Stimulated activated CD4-positive, alpha-beta T cell treated with anti-CD3 and anti-CD28 coated beads, Interleukin-2, amount 100 ng/mL, for 4 hours (primary cell): ENCODE data around the gene NISCH.

Experiments used
- DNase-seq: peaks from one replicate; pipeline ENCODE4 v3.0.0-alpha.2; 2020; ENCODE audit warnings: low read depth

NISCH gene

DNA sequence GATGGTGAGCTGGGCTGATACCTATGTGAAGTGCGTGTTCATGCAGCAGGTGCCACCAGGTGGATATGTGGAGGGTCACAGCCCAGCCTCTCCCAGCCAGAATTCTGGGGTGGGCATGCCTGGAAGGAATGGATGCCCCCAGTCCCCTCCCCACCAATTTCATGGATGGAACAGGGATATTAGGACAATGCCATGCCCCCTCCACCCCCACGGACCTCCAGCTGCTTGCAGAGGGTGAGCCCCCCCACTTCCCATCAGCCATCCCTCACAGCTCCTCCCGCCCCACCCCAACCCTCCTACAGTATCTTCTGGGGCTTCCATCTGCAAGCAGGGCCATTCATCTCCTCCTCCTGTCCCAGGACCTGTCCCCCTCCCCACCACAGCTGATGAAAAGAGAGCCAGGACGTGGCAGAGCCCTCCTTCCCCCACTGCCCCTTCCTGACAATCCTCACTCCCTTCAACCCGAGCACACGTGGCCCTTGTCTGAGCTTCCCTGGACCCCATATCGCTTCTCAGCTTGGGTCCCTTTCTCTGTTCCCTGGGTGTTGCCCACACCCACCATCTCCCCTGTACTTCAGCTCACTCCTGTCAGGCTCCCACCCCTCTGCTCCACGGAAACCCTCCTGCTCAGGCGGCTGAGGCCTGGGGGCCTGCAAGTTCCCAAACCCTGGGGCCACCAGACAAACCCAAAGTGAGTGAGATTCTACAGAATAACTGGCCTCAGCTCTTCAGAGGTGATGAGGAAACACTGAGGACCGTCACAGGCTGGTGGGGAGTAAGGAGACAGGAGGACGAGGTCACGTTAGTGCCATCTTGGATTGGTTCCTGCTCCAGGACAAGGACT, 7.7 kb upstream of the NISCH start:
- DNase-seq = no peak

GRCh38 chr3:52450489-52451236, 4.7 kb upstream of the NISCH start:
- no peak for DNase-seq

- DNase-seq = no peak
Observed at GRCh38 chr3:52451237-52452083, 3.9 kb upstream of the NISCH start.

- no peak for DNase-seq
Observed at GRCh38 chr3:52452126-52452525, 3.3 kb upstream of the NISCH start.

DNA sequence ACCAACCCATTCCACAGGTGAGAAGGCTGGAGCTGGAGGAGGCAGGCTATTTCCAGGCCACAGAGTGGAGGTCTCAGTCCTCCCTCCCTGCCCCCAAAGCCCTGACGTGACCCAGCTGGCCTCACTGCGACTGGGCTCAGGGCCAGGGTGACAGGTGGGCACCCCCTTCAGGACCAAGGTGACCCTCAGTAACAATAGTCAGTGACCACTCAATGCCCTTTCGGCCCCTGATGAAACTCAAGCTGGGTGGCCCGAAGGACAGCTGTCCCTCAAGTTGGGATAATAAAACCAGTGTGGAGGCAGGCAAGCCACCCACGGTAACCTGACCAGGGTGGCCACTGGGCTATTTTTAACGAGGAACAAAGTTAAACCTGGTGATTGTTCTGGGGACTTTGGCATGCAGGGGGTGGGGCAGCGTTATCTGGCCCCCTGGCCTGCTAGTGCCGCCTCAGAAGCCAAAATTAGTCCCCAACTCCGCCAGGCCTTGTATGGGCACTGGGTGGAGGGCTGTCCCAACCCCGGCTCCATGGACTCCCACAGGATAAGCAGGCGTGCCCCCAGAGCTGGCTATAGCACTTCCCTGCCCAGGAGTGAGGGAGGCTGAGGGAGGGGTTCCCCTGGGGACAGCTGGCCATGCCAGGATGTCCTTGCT, 2.7 kb upstream of the NISCH start:
- no peak for DNase-seq

DNA sequence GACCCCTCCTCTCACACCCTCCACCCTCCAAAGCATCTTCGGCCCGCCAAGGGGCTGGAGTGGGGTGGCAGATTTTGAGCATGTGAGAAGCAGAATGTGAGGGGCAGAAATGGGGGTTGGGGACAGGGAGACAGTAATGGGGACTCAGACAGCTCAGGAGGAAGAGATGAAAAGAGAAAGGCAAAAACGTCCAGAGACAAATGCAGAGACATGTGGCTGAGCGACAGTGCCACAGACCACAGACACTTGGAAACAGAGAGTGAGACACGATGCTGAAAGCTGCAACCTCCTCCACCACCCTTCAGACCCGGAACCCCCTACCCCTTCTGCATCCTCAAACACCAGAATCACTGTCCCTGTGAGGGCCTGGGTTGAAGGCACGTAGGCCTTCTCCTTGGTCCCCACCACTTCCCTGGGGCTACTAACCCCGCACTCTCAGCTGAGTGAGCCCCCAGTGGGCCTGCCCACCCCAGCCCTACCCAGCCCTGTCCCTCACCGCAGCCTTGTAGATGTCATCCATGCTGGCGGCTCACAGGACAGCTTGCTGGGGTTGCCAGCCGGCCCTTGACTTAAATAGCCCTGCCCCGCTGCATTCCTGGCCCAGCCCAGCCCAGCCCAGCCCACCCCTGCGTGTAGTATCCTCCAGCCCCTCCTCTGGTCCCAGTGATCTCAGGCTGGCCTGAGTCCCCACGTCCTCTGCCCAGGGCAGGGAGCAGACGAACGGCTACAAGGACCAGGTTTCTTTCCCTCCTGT, 1.7 kb upstream of the NISCH start, which contains the start of gene TNNC1:
TSS of gene TNNC1 (minus strand) at position 546 of the 754 bp plus-strand sequence. CDS start at position 520, 26 bp downstream.
- DNase-seq = no peak

DNA sequence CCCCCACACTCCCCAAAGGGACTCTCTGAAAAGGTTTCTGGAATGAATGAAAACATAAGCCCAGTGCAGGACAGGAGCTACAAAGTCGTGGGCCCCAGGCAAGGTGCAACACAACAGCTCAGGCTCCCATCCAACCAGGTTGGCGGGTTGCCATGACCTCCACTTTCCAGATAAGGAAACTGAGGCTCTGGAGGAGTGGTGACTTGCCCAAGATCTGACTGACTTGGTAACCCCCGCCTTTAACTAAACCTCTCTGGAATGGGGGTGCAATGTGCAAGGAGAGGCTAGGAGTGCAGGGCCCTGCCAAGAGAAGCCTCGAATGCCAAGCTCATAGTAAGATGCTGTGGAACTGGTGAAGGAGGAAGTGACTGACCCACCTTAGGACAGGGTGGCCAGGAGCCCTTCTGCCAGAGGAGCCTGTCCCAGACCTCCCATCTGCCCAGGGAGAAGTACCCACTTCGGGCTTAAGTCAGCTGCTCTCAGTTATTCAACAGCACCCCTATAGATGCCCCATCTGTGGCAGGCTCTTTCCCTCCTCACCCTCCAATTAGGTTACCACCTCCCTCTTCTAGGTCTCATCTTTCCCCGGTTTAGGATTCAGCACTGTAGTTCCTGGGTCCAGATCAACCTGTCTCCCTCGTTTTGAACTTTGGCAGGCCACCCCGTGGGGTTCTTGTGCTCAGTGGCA, 1.0 kb upstream of the NISCH start:
- DNase-seq = no peak

DNA sequence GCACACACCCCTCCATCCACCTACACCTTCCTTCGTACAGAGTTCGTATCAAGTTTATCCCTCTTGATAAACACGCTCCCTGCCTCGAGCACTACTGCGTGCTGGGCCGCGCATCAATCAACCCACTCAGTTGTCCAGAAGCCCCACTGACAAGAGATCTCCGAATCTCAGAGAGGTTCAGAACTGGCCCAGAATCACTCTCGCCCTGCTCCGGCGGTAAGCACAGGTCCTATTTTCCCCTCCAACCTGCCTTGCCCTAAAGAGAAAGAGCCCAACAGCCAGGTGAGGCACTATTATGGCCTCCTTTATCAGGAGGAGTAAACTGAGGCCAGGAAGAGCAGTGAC, 494 bp upstream of the NISCH start:
- no peak for DNase-seq

DNA sequence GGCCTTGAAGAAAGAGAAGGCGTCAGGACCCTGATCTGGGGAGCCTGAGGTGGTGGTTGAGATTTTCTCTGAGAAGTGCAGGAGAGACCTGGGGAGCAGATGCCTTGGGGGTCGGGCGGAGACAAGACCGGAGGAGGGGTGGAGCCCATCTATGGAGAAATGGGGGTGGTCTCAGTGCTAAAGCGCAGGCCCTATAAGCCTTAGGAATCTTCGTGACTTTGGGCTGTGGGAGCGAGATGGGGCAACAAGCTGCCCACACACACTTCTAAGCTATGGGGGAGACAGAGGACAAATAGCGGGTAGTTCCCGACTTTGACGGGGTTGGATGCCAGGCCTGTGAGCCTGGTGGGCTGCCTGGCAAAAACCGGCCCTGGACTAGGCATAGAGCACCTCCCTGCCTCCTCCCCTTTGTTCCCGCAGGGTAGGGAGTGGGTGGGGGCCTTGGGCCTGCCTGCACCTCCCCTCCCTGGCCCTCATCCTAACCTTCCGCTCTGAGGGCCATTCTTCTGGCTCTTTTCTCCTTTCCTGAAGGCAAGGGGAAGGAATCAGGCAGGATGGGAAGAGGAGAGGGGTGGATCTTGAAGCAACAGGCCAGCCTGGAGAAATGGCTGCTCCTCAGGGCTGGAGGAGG, 880 bp downstream of the NISCH start:
- no peak for DNase-seq

GRCh38 chr3:52456800-52457183, 1.4 kb downstream of the NISCH start:
- DNase-seq = no peak

DNA sequence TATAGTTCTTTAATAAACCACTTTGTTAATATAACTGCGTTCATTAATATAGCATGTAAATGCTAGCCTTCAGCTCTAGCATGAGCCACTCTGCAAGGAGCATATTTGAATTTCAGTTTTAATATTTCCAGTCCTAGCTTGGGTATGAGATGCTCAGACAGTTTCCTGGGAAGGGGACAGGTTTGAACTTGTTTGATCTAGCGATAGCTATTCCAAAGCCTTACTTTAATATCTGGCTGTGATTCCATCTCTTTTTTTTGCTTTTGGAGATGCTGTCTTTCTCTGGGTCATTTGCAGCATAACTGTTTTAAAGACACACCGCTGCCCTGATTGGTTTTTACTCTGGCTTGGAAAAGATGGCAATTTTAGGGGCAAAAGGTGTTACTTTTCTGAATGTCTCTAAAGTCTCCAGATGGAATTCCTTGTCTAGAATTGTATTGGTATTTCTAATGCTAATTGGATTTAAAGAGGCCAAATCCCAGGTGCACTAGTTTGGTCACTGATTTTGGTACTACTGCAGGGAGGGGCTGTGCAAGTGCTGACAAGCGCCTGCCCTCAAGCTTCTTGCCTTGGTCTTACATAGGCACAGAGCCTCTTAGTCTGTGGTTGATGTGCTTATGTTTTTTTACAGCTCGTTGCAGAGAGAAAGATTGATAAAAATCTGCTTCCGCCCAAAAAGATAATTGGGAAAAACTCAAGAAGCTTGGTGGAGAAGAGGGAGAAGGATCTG, 2.8 kb downstream of the NISCH start:
- DNase-seq = no peak

- no peak for DNase-seq
Observed at GRCh38 chr3:52458770-52459545, 3.6 kb downstream of the NISCH start.

DNA sequence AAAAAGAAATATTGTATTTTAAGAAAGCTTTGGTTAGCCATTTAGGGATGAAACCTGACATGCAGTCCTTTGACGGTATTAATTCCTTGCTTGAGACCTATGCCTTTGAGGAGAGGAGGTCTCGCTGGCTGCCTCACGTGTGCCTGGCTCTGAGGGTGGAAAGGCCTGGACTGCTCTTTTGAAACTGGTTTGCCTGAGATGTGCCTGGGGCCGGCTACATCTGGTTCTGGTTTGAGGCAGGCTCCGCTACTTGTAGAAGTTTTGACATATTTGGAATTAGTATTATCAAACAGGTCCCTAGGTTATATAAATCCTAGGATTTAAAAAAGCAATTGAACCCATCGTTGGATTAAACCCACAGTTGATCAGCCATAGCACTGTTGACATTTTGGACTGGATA, 6.5 kb downstream of the NISCH start:
- no peak for DNase-seq

DNA sequence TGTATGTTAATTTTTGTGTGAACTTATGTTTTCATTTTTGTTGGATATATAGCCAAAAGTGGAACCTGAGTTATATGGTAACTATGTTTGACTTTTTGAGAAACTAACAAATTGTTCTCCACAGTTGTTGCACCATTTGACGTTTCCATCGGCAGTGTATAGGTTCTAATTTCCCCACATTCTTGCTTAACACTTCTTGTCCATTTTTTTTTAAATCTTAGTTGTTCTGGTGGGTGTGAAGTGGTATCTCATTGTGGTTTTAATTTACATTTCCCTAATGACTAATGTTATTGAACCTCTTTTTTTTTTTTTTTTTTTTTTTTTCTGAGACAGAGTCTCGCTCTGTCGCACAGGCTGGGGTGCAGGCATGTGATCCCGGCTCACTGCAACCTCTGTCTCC, 8.0 kb downstream of the NISCH start:
- DNase-seq = no peak

DNA sequence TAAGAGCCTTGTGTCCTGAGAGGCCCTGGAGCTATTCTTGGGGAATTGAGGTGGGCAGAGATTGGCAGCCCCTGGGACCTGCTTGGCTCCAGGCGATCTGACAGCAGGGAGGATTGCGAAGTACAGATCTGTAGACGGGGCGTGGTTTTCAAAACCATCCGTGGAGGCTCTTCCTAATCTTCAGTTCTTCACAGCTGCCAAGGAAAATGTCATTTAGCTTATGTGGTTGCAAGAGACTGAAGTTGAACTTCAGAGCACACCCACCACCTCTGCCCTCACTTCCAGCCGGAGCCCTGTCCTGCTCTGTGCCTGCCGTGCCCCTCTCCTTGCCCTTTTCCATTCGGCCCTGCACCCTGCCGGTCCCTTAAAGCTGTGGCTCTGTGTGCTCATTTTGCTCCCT, 12.9 kb downstream of the NISCH start:
- no peak for DNase-seq

GRCh38 chr3:52469001-52469400, 13.6 kb downstream of the NISCH start:
- no peak for DNase-seq

DNA sequence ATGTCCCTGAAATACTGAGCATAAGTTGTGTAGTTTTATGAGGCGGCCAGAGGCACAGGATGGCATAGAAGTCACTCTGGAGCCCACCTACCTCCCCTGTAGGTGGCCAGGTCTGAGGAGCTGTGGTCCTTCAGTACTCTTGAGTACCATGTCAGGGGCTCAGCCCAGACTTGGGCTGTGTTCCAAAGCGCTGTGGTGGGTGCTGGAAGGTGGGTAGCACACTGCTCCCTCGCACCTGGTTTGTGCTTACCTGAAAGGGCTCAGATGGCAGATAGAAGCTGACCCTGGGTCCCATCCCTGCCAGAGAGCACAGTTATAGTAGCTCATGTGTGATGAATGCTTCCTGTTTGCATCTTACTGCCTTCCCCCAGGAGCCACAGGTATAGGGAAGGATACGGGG, 15.5 kb downstream of the NISCH start:
- DNase-seq = no peak

GRCh38 chr3:52471371-52472238, 16.2 kb downstream of the NISCH start:
- DNase-seq = no peak
